Mesangial cell (primary cell): ENCODE measurements around the gene MAGEA2B. TPM values are rescaled to one million over a fixed set of nuclear protein-coding genes. Genes with fewer than 3 reads are reported as not detected.

Experiments used
- total RNA-seq: library from RNA; depleted of rRNA; stranded (reverse); fragments of >200 nt; gene quantifications from 2 replicates; pipeline ENCODE4 v1.2.3, GENCODE V29; 2015

Gene MAGEA2B, protein sequence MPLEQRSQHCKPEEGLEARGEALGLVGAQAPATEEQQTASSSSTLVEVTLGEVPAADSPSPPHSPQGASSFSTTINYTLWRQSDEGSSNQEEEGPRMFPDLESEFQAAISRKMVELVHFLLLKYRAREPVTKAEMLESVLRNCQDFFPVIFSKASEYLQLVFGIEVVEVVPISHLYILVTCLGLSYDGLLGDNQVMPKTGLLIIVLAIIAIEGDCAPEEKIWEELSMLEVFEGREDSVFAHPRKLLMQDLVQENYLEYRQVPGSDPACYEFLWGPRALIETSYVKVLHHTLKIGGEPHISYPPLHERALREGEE
- total RNA-seq = not detected in 2 replicates

DNA sequence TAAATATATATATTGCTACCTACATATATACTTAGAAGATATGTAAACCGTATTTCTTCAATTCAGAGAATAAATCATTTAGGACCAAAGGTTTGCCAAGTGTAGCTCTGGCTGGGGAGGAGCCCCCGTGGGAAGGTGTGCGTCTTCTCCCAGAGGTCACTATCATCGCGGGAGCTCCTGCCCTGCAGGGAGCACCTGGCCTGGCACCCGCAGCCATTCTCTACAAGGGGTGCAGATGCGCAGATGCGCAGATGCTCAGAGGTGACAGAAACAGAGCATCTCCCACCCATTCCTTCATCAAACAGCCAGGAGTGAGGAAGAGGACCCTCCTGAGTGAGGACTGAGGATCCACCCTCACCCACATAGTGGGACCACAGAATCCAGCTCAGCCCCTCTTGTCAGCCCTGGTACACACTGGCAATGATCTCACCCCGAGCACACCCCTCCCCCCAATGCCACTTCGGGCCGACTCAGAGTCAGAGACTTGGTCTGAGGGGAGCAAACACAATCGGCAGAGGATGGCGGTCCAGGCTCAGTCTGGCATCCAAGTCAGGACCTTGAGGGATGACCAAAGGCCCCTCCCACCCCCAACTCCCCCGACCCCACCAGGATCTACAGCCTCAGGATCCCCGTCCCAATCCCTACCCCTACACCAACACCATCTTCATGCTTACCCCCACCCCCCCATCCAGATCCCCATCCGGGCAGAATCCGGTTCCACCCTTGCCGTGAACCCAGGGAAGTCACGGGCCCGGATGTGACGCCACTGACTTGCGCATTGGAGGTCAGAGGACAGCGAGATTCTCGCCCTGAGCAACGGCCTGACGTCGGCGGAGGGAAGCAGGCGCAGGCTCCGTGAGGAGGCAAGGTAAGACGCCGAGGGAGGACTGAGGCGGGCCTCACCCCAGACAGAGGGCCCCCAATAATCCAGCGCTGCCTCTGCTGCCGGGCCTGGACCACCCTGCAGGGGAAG is at the start of gene MAGEA2B:
Gene MAGEA2B (plus strand): TSS at position 814 of the 973 bp plus-strand sequence. CDS start 2,479 bp downstream, outside the sequence.

GRCh38 chrX:152697952-152698931 is 16.2 kb upstream of the MAGEA2B start, which contains the start of gene MAGEA3:
TSS of gene MAGEA3 (plus strand) at chrX:152698794. CDS start at chrX:152700833, 2,039 bp downstream.

DNA sequence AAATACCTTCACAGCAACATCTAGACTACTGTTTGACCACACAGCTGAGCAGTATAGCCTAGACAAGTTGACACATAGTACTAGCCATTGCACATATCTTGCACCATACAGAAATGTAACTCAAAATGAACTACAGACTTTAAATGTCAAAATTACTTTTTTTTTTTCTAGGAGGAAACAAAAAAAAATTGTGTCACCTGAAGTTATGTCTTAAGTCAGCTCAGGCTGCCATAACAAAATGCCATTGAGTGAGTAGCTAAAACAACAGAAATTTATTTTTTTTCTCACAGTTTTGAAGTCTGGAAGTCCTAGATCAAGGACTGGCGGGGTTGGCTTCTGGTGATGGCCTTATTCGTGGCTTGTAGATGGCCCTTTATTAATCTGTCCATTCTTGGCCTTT is 5.3 kb upstream of the MAGEA2B start, which contains the start of gene CSAG2:
Gene CSAG2 (minus strand): TSS at position 101 of the 400 bp plus-strand sequence. CDS start 161 bp downstream, outside the sequence.

GRCh38 chrX:152733261-152733975 is 19.0 kb downstream of the MAGEA2B start, which contains the start of the genes CSAG1 and MAGEA12:
TSS of gene CSAG1 (minus strand) at chrX:152733721. CDS start at chrX:152732460, 1,261 bp downstream.
TSS of gene MAGEA12 (plus strand) at chrX:152733757. CDS start at chrX:152736162, 2,405 bp downstream.

DNA sequence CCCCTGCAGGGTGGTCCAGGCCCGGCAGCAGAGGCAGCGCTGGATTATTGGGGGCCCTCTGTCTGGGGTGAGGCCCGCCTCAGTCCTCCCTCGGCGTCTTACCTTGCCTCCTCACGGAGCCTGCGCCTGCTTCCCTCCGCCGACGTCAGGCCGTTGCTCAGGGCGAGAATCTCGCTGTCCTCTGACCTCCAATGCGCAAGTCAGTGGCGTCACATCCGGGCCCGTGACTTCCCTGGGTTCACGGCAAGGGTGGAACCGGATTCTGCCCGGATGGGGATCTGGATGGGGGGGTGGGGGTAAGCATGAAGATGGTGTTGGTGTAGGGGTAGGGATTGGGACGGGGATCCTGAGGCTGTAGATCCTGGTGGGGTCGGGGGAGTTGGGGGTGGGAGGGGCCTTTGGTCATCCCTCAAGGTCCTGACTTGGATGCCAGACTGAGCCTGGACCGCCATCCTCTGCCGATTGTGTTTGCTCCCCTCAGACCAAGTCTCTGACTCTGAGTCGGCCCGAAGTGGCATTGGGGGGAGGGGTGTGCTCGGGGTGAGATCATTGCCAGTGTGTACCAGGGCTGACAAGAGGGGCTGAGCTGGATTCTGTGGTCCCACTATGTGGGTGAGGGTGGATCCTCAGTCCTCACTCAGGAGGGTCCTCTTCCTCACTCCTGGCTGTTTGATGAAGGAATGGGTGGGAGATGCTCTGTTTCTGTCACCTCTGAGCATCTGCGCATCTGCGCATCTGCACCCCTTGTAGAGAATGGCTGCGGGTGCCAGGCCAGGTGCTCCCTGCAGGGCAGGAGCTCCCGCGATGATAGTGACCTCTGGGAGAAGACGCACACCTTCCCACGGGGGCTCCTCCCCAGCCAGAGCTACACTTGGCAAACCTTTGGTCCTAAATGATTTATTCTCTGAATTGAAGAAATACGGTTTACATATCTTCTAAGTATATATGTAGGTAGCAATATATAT is 39.5 kb downstream of the MAGEA2B start, which contains the start of gene MAGEA2:
Gene MAGEA2 (minus strand): TSS at position 157 of the 965 bp plus-strand sequence. CDS start 2,479 bp downstream, outside the sequence.

GRCh38 chrX:152758918-152759317 is 44.5 kb downstream of the MAGEA2B start, which contains the start of gene CSAG3:
TSS of gene CSAG3 (plus strand) at chrX:152759218.

Other genes starting within 250 kb of the MAGEA2B start
- under 0.01 and 0.13 TPM in 2 replicates for gene GABRQ, start 76.7 kb upstream of the MAGEA2B start, total RNA-seq
- not detected in 2 replicates for gene MAGEA3, start 15.8 kb upstream of the MAGEA2B start, total RNA-seq
- not detected in 2 replicates for gene CSAG2, start 5.4 kb upstream of the MAGEA2B start, total RNA-seq
- gene CSAG1, start 19.1 kb downstream of the MAGEA2B start, total RNA-seq = not detected in 2 replicates
- gene MAGEA12, start 19.1 kb downstream of the MAGEA2B start, total RNA-seq = not detected in 2 replicates
- gene MAGEA2, start 39.2 kb downstream of the MAGEA2B start, total RNA-seq = not detected in 2 replicates
- gene CSAG3, start 44.6 kb downstream of the MAGEA2B start, total RNA-seq = not detected in 2 replicates
- not detected in 2 replicates for gene MAGEA6, start 55.1 kb downstream of the MAGEA2B start, total RNA-seq
- gene CETN2, start 116.1 kb downstream of the MAGEA2B start, total RNA-seq = 15.8 and 17.1 TPM in 2 replicates
- 18.9 and 30.1 TPM in 2 replicates for gene NSDHL, start 116.4 kb downstream of the MAGEA2B start, total RNA-seq
- gene ZNF185, start 183.4 kb downstream of the MAGEA2B start, total RNA-seq = 12.1 and 25.1 TPM in 2 replicates